Natural killer cell treated with Interleukin-12 subunit alpha and Interleukin-12 subunit beta and Interleukin-15 and Interleukin-18, amount 100 ng/mL, for 72 hours (primary cell): ENCODE measurements around the gene HIF3A. TPM values are rescaled to one million over a fixed set of nuclear protein-coding genes. Genes with fewer than 3 reads are reported as not detected.

Experiments
- ATAC-seq, 2 donors: fragments of 150-1000 bp; cut with Tn5 transposase in 1 of 2; sonication (Bioruptor Pico), chemical (Tn5 transposase) in 1 of 2; 2 replicates each; pipeline ENCODE4 v1.10.0; 2021
- DNase-seq: peaks from one replicate; pipeline ENCODE4 v3.0.0; 2022; ENCODE audit warnings: low spot score
- H3K27ac Mint-ChIP-seq, 2 donors: 1 replicate in 1 of 2; 2 replicates in 1 of 2; pipeline ENCODE4 v1.8.0; 2022; ENCODE audit warnings: mixed read lengths in 2 of 2, mild to moderate bottlenecking in 1 of 2, moderate library complexity in 1 of 2
- H3K27me3 Mint-ChIP-seq, 2 donors: 1 replicate in 1 of 2; 2 replicates in 1 of 2; pipeline ENCODE4 v1.8.0; 2022; ENCODE audit warnings: mixed read lengths in 2 of 2
- H3K36me3 Mint-ChIP-seq: one replicate; pipeline ENCODE4 v1.8.0; 2022; ENCODE audit warnings: mixed read lengths
- H3K4me1 Mint-ChIP-seq, 2 donors: 1 replicate in 1 of 2; 2 replicates in 1 of 2; pipeline ENCODE4 v1.8.0; 2022; ENCODE audit warnings: low read depth in 2 of 2, mixed read lengths in 2 of 2, mild to moderate bottlenecking in 1 of 2
- H3K4me3 Mint-ChIP-seq: one replicate; pipeline ENCODE4 v1.8.0; 2022; ENCODE audit warnings: mixed read lengths
- H3K9me3 Mint-ChIP-seq: 2 replicates; pipeline ENCODE4 v1.8.0; 2022; ENCODE audit warnings: mixed read lengths
- total RNA-seq, 2 donors: library from RNA; stranded (reverse); gene quantifications; one replicate each; pipeline ENCODE4 v1.2.3, GENCODE V29; 2022

HIF3A gene
- total RNA-seq, 2 donors from 2014 or later: not detected

- Mint-ChIP-seq H3K27ac (no peak overlapping the region), H3K4me3 (no peak overlapping the region), H3K27me3 (no peaks in the 10 kb centered on the region), H3K9me3 (no peaks in the 10 kb centered on the region), H3K36me3 (peaks cover 8% of the 10 kb centered on the region), H3K4me1 (peaks cover 4 to 11% of the 10 kb centered on the region in 2 donors)
- DNase-seq (no peak), ATAC-seq (no peak)
These were observed 94.7 kb downstream of the HIF3A start for GRCh38 chr19:46391296-46392251.

- no peaks in the 10 kb centered on the region for H3K27me3 Mint-ChIP-seq
- no peaks in the 10 kb centered on the region for H3K9me3 Mint-ChIP-seq
- H3K4me1 Mint-ChIP-seq: peaks cover 4 to 11% of the 10 kb centered on the region in 2 donors
- ATAC-seq (no peak), DNase-seq (no peak)
- no peak overlapping the region for H3K4me3 Mint-ChIP-seq
- H3K36me3 Mint-ChIP-seq: peaks cover 8% of the 10 kb centered on the region
- H3K27ac Mint-ChIP-seq: no peak overlapping the region
These were observed 95.5 kb downstream of the HIF3A start for GRCh38 chr19:46392252-46392801.

DNA sequence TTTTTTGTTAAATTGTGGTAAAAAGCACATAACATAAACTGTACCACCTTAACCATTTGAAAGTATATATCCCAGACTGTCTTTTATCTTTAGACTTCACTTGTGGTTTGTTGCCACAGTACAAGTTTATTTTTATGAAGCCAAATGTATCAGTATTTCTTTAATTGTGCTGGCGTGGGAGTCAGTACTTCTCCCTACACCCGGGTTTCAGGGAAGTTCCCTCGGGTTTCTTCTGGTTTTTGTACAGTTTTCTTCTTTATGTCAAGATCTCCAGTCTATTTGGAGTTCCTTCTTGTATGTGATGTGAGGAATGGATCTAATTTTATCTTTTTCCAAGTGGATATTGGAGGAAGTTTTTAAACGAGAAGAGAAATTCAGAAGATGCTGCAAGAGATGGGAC lies 96.0 kb downstream of the HIF3A start:
- ATAC-seq (no peak), DNase-seq (no peak)
- H3K9me3 Mint-ChIP-seq: no peaks in the 10 kb centered on the region
- peaks cover 4 to 11% of the 10 kb centered on the region in 2 donors for H3K4me1 Mint-ChIP-seq
- no peak overlapping the region for H3K27ac Mint-ChIP-seq
- H3K4me3 Mint-ChIP-seq: no peak overlapping the region
- H3K27me3 Mint-ChIP-seq: peaks cover 0 to 3% of the 10 kb centered on the region in 2 donors
- peaks cover 8% of the 10 kb centered on the region for H3K36me3 Mint-ChIP-seq

Other genes starting within 250 kb of the HIF3A start
- not detected for gene IGFL3, start 172.4 kb upstream of the HIF3A start, total RNA-seq
- not detected for gene IGFL2, start 148.8 kb upstream of the HIF3A start, total RNA-seq
- not detected for gene IGFL1, start 67.3 kb upstream of the HIF3A start, total RNA-seq
- gene PPP5C, start 50.0 kb downstream of the HIF3A start, total RNA-seq: 100 to 1,000 TPM in 1 of 2 donors, 10 to 100 TPM in 1; 87.4 to 153 TPM
- gene CCDC8, start 116.5 kb downstream of the HIF3A start, total RNA-seq: not detected
- not detected for gene PNMA8C, start 131.9 kb downstream of the HIF3A start, total RNA-seq
- gene PNMA8A, start 174.5 kb downstream of the HIF3A start, total RNA-seq: not detected
- gene PNMA8B, start 198.8 kb downstream of the HIF3A start, total RNA-seq: not detected